ENCODE results near the gene LYL1.

DNA sequence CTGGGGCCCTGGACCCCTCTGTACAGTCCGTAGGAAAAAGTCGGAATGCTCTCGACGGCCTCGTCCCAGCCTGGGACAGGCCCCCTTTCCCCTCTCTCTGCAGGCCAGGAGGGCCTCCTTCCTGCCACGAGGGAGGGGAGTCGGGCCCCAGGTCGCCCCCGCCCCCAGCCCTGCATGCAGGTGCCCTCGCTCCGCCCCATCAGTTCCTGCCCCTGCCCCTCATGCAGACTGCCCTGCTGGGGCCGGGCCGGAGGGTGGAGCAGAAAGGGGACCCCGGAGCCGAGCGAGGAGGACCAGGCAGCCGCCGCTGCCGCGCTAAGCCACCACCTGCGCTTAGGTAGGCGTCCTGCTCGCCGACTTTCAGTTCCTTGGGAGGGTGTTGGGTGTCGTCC, 7.3 kb downstream of the LYL1 start:
- no peak for TF ChIP-seq TCF7L2 (IDR thresholded peaks at IDR 0.05; ENCODE audit: low read depth, low read length)
- TF ChIP-seq, protein P1, sequence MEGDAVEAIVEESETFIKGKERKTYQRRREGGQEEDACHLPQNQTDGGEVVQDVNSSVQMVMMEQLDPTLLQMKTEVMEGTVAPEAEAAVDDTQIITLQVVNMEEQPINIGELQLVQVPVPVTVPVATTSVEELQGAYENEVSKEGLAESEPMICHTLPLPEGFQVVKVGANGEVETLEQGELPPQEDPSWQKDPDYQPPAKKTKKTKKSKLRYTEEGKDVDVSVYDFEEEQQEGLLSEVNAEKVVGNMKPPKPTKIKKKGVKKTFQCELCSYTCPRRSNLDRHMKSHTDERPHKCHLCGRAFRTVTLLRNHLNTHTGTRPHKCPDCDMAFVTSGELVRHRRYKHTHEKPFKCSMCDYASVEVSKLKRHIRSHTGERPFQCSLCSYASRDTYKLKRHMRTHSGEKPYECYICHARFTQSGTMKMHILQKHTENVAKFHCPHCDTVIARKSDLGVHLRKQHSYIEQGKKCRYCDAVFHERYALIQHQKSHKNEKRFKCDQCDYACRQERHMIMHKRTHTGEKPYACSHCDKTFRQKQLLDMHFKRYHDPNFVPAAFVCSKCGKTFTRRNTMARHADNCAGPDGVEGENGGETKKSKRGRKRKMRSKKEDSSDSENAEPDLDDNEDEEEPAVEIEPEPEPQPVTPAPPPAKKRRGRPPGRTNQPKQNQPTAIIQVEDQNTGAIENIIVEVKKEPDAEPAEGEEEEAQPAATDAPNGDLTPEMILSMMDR (IDR thresholded peaks at IDR 0.05) = no peak
- no peak for TF ChIP-seq POLR2AphosphoS5 (IDR thresholded peaks at IDR 0.05; ENCODE audit: low read depth, low read length)
- TF ChIP-seq, protein P2, sequence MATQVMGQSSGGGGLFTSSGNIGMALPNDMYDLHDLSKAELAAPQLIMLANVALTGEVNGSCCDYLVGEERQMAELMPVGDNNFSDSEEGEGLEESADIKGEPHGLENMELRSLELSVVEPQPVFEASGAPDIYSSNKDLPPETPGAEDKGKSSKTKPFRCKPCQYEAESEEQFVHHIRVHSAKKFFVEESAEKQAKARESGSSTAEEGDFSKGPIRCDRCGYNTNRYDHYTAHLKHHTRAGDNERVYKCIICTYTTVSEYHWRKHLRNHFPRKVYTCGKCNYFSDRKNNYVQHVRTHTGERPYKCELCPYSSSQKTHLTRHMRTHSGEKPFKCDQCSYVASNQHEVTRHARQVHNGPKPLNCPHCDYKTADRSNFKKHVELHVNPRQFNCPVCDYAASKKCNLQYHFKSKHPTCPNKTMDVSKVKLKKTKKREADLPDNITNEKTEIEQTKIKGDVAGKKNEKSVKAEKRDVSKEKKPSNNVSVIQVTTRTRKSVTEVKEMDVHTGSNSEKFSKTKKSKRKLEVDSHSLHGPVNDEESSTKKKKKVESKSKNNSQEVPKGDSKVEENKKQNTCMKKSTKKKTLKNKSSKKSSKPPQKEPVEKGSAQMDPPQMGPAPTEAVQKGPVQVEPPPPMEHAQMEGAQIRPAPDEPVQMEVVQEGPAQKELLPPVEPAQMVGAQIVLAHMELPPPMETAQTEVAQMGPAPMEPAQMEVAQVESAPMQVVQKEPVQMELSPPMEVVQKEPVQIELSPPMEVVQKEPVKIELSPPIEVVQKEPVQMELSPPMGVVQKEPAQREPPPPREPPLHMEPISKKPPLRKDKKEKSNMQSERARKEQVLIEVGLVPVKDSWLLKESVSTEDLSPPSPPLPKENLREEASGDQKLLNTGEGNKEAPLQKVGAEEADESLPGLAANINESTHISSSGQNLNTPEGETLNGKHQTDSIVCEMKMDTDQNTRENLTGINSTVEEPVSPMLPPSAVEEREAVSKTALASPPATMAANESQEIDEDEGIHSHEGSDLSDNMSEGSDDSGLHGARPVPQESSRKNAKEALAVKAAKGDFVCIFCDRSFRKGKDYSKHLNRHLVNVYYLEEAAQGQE (IDR thresholded peaks at IDR 0.05; ENCODE audit: insufficient read depth in 1 of 2, low read depth in 2 of 2, low read length in 1 of 2) = no peak
